Ishikawa (cell line): ENCODE data around the gene FADS6.

Experiments used
- CEBPB ChIP-seq: IDR thresholded peaks from 2 replicates; pipeline ENCODE4 v1.6.1; 2012
- CREB1 ChIP-seq: IDR thresholded peaks from 2 replicates; pipeline ENCODE4 v1.6.1; 2012; ENCODE audit warnings: low read depth
- EGR1 ChIP-seq: IDR thresholded peaks from 2 replicates; pipeline ENCODE4 v1.6.1; 2012
- EP300 ChIP-seq: IDR thresholded peaks from 2 replicates; pipeline ENCODE4 v1.6.1; 2012; ENCODE audit warnings: borderline replicate concordance
- FOXM1 ChIP-seq: IDR thresholded peaks from 2 replicates; pipeline ENCODE4 v1.6.1; 2012; ENCODE audit warnings: low read depth, borderline replicate concordance
- MAX ChIP-seq: IDR thresholded peaks from 2 replicates; pipeline ENCODE4 v1.6.1; 2012
- NFIC ChIP-seq: IDR thresholded peaks from 2 replicates; pipeline ENCODE4 v1.6.1; 2012
- RAD21 ChIP-seq: IDR thresholded peaks from 2 replicates; pipeline ENCODE4 v1.6.1; 2012; ENCODE audit warnings: low read depth
- REST ChIP-seq: IDR thresholded peaks from 2 replicates; pipeline ENCODE4 v1.6.1; 2012; ENCODE audit warnings: low read depth, mild to moderate bottlenecking
- TAF1 ChIP-seq: IDR thresholded peaks from 2 replicates; pipeline ENCODE4 v1.6.1; 2012; ENCODE audit warnings: low read depth, mild to moderate bottlenecking
- TCF12 ChIP-seq: IDR thresholded peaks from 2 replicates; pipeline ENCODE4 v1.6.1; 2012; ENCODE audit warnings: low read depth
- TEAD4 ChIP-seq: IDR thresholded peaks from 2 replicates; pipeline ENCODE4 v1.6.1; 2012
- USF1 ChIP-seq: IDR thresholded peaks from 2 replicates; pipeline ENCODE4 v1.6.1; 2012
- YY1 ChIP-seq: IDR thresholded peaks from 2 replicates; pipeline ENCODE4 v1.6.1; 2012; ENCODE audit warnings: low read depth
- ZBTB7A ChIP-seq: IDR thresholded peaks from 2 replicates; pipeline ENCODE4 v1.6.1; 2012; ENCODE audit warnings: low read depth

FADS6 gene

GRCh38 chr17:74937064-74938051 lies 43.9 kb upstream of the FADS6 start:
- TF ChIP-seq REST (peak; percentile 91), TEAD4 (no peak), USF1 (no peak), ZBTB7A (peak; percentile 56; the same call in 1 of the 2 replicates)

GRCh38 chr17:74936470-74936799 lies 43.0 kb upstream of the FADS6 start:
- TF ChIP-seq REST (no peak), NFIC (no peak), MAX (no peak), TEAD4 (no peak), RAD21 (no peak), TAF1 (no peak), YY1 (no peak), EGR1 (no peak), CEBPB (no peak), TCF12 (no peak), USF1 (no peak), ZBTB7A (no peak)

GRCh38 chr17:74935585-74936469 lies 42.4 kb upstream of the FADS6 start, which contains the start of gene OTOP3:
Gene OTOP3, plus strand, starts transcription at chr17:74935898. Its CDS starts 24 bp downstream, at chr17:74935922.
- TF ChIP-seq REST (0 out of 2 replicates have a peak, but pooled peaks have one; percentile 11), NFIC (no peak)

GRCh38 chr17:74935048-74935447 lies 41.6 kb upstream of the FADS6 start:
- TF ChIP-seq CEBPB (no peak), MAX (no peak), TCF12 (no peak), NFIC (no peak), FOXM1 (no peak), ZBTB7A (no peak), YY1 (no peak), EP300 (no peak), USF1 (no peak), REST (no peak), RAD21 (no peak), CREB1 (no peak), TAF1 (no peak)
